Fibroblast of the aortic adventitia (primary cell): ENCODE data around the gene PLOD3. TPM values are rescaled to one million over a fixed set of nuclear protein-coding genes. Genes with fewer than 3 reads are reported as not detected.
"Not testable (repeated sequence)": the region's sequence is repeated elsewhere in the genome, so short reads cannot be mapped to it uniquely, and the experiment has no call there.

Source experiments
- DNase-seq: peaks from one replicate; pipeline ENCODE4 v3.0.0-alpha.2; 2010; ENCODE audit warnings: low read depth
- H3K4me3 ChIP-seq: 2 replicates; pipeline ENCODE4 v1.5.1; 2011; ENCODE audit warnings: low read depth, mild to moderate bottlenecking, control low read depth, low read length, moderate library complexity
- total RNA-seq: library from RNA; depleted of rRNA; stranded (reverse); fragments of >200 nt; gene quantifications from 2 replicates; pipeline ENCODE4 v1.2.3, GENCODE V29; 2012; ENCODE audit warnings: low replicate concordance
- TF ChIP-seq, protein P1 (sequence below): IDR thresholded peaks from 2 replicates; pipeline ENCODE4 v1.5.1; 2011; ENCODE audit warnings: mild to moderate bottlenecking, low read length, control low read depth, inconsistent platforms; ENCODE audit not compliant: insufficient read depth

PLOD3 gene
- total RNA-seq, 1 donor = 45.5 TPM

DNA sequence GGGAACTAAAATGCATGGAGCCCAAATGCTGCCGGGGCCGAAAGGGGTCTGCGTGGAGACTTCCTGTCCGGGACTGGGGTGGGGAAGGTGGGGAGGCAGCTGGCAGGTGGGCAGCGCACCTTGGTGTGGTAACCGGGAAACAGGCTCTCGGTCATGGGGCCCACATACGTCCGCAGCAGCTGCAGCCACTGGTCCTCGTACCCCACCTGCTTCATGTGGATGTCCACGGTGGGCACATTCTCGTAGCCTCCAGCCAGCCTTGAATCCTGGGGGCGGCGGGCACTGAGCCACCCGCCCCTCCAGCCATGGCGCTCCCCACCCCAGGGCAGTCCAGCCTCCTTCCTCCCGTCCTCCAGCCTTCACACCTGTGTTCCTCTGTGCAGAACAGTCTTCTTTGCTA, 9.9 kb downstream of the PLOD3 start:
- H3K4me3 ChIP-seq = no peak overlapping the region
- DNase-seq = no peak
- TF ChIP-seq, protein P1, sequence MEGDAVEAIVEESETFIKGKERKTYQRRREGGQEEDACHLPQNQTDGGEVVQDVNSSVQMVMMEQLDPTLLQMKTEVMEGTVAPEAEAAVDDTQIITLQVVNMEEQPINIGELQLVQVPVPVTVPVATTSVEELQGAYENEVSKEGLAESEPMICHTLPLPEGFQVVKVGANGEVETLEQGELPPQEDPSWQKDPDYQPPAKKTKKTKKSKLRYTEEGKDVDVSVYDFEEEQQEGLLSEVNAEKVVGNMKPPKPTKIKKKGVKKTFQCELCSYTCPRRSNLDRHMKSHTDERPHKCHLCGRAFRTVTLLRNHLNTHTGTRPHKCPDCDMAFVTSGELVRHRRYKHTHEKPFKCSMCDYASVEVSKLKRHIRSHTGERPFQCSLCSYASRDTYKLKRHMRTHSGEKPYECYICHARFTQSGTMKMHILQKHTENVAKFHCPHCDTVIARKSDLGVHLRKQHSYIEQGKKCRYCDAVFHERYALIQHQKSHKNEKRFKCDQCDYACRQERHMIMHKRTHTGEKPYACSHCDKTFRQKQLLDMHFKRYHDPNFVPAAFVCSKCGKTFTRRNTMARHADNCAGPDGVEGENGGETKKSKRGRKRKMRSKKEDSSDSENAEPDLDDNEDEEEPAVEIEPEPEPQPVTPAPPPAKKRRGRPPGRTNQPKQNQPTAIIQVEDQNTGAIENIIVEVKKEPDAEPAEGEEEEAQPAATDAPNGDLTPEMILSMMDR = no peak

GRCh38 chr7:101206665-101207042, 10.7 kb downstream of the PLOD3 start:
- no peak overlapping the region for H3K4me3 ChIP-seq
- DNase-seq = no peak

GRCh38 chr7:101205901-101206664, 11.3 kb downstream of the PLOD3 start:
- TF ChIP-seq, protein P1 = no peak
- no peak for DNase-seq
- H3K4me3 ChIP-seq = no peak overlapping the region

More at GRCh38 chr7:101206665-101207042, 10.7 kb downstream of the PLOD3 start:
- TF ChIP-seq, protein P1 = no peak

DNA sequence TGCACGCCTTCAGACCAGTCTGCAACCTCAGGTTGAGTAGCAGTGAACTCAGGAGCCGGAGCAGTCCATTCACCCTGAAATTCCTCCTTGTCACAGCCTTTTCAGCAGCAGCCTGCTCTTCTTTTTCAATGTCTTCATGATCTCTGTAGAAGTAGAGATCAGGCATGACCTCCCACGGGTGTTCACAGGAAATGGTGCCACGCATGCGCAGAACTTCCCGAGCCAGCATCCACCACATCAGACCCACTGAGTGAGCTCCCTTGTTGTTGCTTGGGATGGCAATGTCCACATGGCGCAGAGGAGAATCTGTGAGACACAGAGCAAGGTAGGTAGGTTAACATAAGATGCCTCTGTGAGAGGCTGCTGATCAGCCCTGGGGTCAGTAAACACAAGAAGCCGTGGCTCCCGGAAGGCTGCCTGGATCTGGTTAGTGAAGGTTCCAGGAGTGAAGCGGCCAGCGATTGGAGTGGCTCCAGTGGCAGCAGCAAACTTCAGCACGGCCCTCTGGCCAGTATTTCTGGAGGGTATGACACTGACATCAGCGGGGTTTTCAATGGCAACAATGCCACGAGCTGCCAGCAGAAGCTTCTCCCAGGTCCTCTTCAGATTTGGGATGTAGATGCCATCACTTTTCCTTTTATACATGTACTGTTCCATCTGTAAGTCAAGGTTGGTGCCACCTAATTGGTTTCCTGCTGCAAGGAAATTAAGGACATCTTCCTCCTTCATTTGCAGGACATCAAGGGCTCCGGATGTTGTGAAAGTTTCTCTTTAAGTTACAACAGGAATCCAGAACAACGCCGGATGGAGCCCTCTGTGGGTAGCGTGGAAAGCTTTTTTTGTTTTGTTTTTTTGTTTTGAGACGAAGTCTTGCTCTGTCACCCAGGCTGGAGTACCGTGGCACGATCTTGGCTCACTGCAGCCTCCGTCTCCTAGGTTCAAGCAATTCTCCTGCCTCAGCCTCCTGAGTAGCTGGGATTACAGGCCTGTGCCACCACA, 13.3 kb downstream of the PLOD3 start:
- peak; percentile 5 for DNase-seq
- H3K4me3 ChIP-seq = not testable (repeated sequence)

GRCh38 chr7:101202603-101202918, 14.8 kb downstream of the PLOD3 start:
- no peak overlapping the region for H3K4me3 ChIP-seq
- no peak for DNase-seq
- TF ChIP-seq, protein P1 = no peak

DNA sequence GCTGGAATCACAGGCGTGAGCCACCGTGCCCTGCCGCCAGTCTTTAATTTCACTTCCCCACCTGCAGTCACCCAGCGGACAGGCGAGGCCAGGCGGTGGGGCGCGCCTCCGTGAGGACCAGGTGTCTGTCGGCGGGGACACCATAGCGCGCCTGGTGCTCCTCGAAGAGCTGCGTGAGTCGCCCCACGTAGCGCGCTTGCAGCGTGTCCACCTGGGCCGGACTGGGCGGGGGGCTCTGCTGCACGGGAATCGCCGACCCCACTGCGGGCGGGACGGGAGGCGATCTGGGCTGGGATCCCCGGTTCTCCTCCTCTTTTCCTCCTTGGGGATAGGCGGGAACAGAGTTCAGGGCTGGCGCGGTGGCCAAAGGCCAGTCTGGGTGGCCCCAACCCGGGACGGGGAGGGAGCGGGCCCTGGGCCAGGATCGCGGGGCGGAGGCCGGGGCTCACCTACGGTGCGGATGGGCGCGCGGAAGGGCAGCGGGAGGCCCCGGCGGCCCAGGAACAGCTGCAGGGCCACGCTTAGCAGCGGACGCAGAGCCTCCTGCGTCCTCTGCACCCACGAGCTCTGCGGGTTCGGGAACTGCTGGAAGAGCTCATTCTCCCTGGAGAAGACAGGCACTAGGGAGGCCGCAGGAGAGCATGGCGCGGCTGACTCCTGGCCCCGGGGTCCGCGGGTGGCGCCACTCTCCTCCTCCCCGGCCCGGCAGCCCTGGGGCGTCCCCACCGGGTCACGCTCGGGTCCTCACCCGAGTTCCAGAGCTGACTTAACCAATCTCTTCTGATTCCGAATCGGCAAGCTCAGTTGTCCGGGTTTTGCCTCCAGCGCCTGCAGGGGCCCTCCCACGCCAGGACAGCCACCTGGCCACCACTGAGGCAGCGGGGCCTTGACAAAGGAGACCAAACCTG, 15.4 kb downstream of the PLOD3 start:
- DNase-seq = no peak
- TF ChIP-seq, protein P1 = no peak
- no peak overlapping the region for H3K4me3 ChIP-seq
